Renal cortical epithelial cell (primary cell): Measurements from ENCODE around the gene RSPH9. TPM values are rescaled to one million over a fixed set of nuclear protein-coding genes. Genes with fewer than 3 reads are reported as not detected.
"Not testable (repeated sequence)": the region's sequence is repeated elsewhere in the genome, so short reads cannot be mapped to it uniquely, and the experiment has no call there.

ENCODE experiments used
- DNase-seq: peaks from one replicate; pipeline ENCODE4 v3.0.0-alpha.2; 2011; ENCODE audit warnings: low read depth
- total RNA-seq: library from RNA; depleted of rRNA; stranded (reverse); fragments of >200 nt; gene quantifications from 2 replicates; pipeline ENCODE4 v1.2.3, GENCODE V29; 2014

The RSPH9 gene
- total RNA-seq, 1 donor from 2014 or later = 0.35 TPM

- no peak for DNase-seq
These were observed 42.2 kb downstream of the RSPH9 start for GRCh38 chr6:43687079-43687436.

GRCh38 chr6:43687437-43688347 lies 42.9 kb downstream of the RSPH9 start, which contains the start of gene MRPS18A:
Gene MRPS18A (minus strand): TSS chr6:43687791. CDS start chr6:43687779, 12 bp downstream.
- DNase-seq = peak; percentile 62

GRCh38 chr6:43689421-43689820 lies 44.6 kb downstream of the RSPH9 start:
- DNase-seq = no peak

GRCh38 chr6:43695215-43695966 lies 50.6 kb downstream of the RSPH9 start:
- DNase-seq = no peak

- no peak for DNase-seq
These were observed 51.1 kb downstream of the RSPH9 start for GRCh38 chr6:43695967-43696291.

GRCh38 chr6:43697421-43697820 lies 52.6 kb downstream of the RSPH9 start:
- DNase-seq = no peak

- peak; percentile 56 for DNase-seq
These were observed 53.9 kb downstream of the RSPH9 start for GRCh38 chr6:43698584-43699349.

GRCh38 chr6:43699564-43700186 lies 54.8 kb downstream of the RSPH9 start:
- DNase-seq = peak; percentile 78

GRCh38 chr6:43700939-43701560 lies 56.2 kb downstream of the RSPH9 start:
- DNase-seq = not testable (repeated sequence)

- no peak for DNase-seq
These were observed 57.3 kb downstream of the RSPH9 start for GRCh38 chr6:43702171-43702533.

- peak; percentile 94 for DNase-seq
These were observed 58.0 kb downstream of the RSPH9 start for GRCh38 chr6:43702534-43703440.

GRCh38 chr6:43703512-43704429 lies 58.9 kb downstream of the RSPH9 start:
- no peak for DNase-seq

- no peak for DNase-seq
These were observed 61.2 kb downstream of the RSPH9 start for GRCh38 chr6:43705996-43706395.

- DNase-seq = no peak
These were observed 62.0 kb downstream of the RSPH9 start for GRCh38 chr6:43706788-43707187.

GRCh38 chr6:43707269-43707668 lies 62.4 kb downstream of the RSPH9 start:
- no peak for DNase-seq

- DNase-seq = no peak
These were observed 62.9 kb downstream of the RSPH9 start for GRCh38 chr6:43707767-43708166.

- peak; percentile 96 for DNase-seq
These were observed 64.2 kb downstream of the RSPH9 start for GRCh38 chr6:43708860-43709653.

GRCh38 chr6:43709654-43710303 lies 64.9 kb downstream of the RSPH9 start:
- DNase-seq = no peak
